ENCODE results near the gene CTTNBP2NL.

DNA sequence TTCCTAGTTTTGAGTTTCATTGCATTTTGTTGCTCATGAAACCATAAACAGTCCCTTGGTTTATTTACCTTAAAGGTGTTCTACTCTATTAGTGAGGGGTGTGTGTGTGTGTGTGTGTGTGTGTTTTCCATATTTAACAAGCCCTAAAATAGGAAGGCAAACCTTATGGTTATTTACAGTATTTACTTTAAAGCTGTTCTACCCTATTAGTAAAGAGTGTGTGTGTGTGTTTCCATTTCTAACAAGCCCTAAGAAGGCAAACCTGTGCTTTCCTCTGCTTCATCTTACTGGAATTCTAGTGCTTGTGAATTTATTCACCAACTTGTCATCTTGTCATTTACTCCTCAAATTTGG, 53.6 kb downstream of the CTTNBP2NL start:
- TF ChIP-seq EZH2 (IDR thresholded peaks at IDR 0.05; ENCODE audit: low read depth, unreplicated experiment), result no peak
- TF ChIP-seq, protein P1, sequence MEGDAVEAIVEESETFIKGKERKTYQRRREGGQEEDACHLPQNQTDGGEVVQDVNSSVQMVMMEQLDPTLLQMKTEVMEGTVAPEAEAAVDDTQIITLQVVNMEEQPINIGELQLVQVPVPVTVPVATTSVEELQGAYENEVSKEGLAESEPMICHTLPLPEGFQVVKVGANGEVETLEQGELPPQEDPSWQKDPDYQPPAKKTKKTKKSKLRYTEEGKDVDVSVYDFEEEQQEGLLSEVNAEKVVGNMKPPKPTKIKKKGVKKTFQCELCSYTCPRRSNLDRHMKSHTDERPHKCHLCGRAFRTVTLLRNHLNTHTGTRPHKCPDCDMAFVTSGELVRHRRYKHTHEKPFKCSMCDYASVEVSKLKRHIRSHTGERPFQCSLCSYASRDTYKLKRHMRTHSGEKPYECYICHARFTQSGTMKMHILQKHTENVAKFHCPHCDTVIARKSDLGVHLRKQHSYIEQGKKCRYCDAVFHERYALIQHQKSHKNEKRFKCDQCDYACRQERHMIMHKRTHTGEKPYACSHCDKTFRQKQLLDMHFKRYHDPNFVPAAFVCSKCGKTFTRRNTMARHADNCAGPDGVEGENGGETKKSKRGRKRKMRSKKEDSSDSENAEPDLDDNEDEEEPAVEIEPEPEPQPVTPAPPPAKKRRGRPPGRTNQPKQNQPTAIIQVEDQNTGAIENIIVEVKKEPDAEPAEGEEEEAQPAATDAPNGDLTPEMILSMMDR (conservative IDR thresholded peaks at IDR 0.05; ENCODE audit: low read depth in 2 of 2), result no peak
- TF ChIP-seq POLR2AphosphoS5 (IDR thresholded peaks at IDR 0.05; ENCODE audit: low read depth), result no peak
